Forelimb muscle (tissue), 1 donor: ENCODE results near the gene STK24. TPM values are rescaled to one million over a fixed set of nuclear protein-coding genes. Genes with fewer than 3 reads are reported as not detected.

Experiments
- DNase-seq: peaks from one replicate; pipeline ENCODE4 v3.0.0-alpha.2; 2013; ENCODE audit warnings: low read depth
- polyA plus RNA-seq: library from polyadenylated mRNA; unstranded; fragments of 120-200 nt; gene quantifications from one replicate; pipeline ENCODE4 v1.2.1, GENCODE V29; 2013; ENCODE audit not compliant: insufficient read length

STK24 gene
- polyA plus RNA-seq, 1 donor, result 41.5 TPM

GRCh38 chr13:98410612-98411011 is 166.3 kb downstream of the STK24 start:
- DNase-seq, result no peak

GRCh38 chr13:98409281-98409680 is 167.6 kb downstream of the STK24 start:
- DNase-seq, result no peak

- no peak for DNase-seq
Observed at GRCh38 chr13:98407575-98407974, 169.3 kb downstream of the STK24 start.

GRCh38 chr13:98406971-98407370 is 169.9 kb downstream of the STK24 start:
- no peak for DNase-seq

GRCh38 chr13:98406427-98406826 is 170.5 kb downstream of the STK24 start:
- DNase-seq, result no peak

- no peak for DNase-seq
Observed at GRCh38 chr13:98405690-98406344, 171.1 kb downstream of the STK24 start.

GRCh38 chr13:98405107-98405571 is 171.8 kb downstream of the STK24 start:
- no peak for DNase-seq

- DNase-seq, result no peak
Observed at GRCh38 chr13:98403076-98403475, 173.8 kb downstream of the STK24 start.

GRCh38 chr13:98401934-98402333 is 175.0 kb downstream of the STK24 start:
- no peak for DNase-seq

GRCh38 chr13:98399756-98400155 is 177.2 kb downstream of the STK24 start:
- DNase-seq, result no peak

GRCh38 chr13:98398581-98398980 is 178.3 kb downstream of the STK24 start:
- DNase-seq, result no peak

GRCh38 chr13:98397861-98398260 is 179.0 kb downstream of the STK24 start:
- no peak for DNase-seq

- DNase-seq, result no peak
Observed at GRCh38 chr13:98397221-98397620, 179.7 kb downstream of the STK24 start.

GRCh38 chr13:98396071-98396710 is 180.7 kb downstream of the STK24 start:
- DNase-seq, result no peak

Other genes with a start within 250 kb of the STK24 start
- gene SLC15A1, start 175.6 kb upstream of the STK24 start, polyA plus RNA-seq, result not detected